ENCODE data around the gene PRKACB. TPM values are rescaled to one million over a fixed set of nuclear protein-coding genes. Genes with fewer than 3 reads are reported as not detected.

The PRKACB gene
- total and polyA plus RNA-seq, 4 donors = 5.9 to 18.2 (median 8.9) TPM

DNA sequence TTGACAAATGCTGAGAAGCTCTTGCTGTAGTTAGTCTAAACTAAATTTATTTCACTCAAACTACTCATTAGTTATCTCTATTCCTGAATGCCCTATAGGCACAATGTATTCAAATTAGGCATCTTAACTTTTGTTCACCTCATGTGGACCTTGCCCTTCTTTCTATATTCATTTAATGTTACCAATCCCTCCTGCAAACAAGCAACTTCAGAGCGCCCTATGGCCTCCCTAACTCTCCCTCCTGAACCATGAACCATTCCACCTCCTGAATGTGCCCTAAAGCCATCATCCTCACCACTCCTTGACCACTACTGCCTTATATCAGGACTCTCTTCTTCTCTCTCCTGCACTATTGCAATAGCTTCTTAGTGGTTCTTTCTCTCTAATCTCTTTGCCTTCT lies 122.7 kb downstream of the PRKACB start:
- no peaks in the 10 kb centered on the region for H3K4me1 ChIP-seq (ENCODE audit: control insufficient read depth in 4 of 4, insufficient read depth in 4 of 4, low read length in 3 of 4)
- 0% methylated on average over 1 of the region's 1 CpG for WGBS
- H3K9me3 ChIP-seq (ENCODE audit: control insufficient read depth in 4 of 4, low read length in 3 of 4) = no peaks in the 10 kb centered on the region
- H3K27me3 ChIP-seq (ENCODE audit: control insufficient read depth in 4 of 4, insufficient read depth in 4 of 4, low read length in 3 of 4) = no peaks in the 10 kb centered on the region
- H3K27ac ChIP-seq (ENCODE audit: low read depth in 1 of 2, low read length in 2 of 2) = no peak overlapping the region
- H3K36me3 ChIP-seq (ENCODE audit: control insufficient read depth in 4 of 4, insufficient read depth in 3 of 4, low read depth in 1 of 4, low read length in 3 of 4) = no peaks in the 10 kb centered on the region
- no peak for TF ChIP-seq RXRA (IDR thresholded peaks at IDR 0.05)
- no peak for TF ChIP-seq HNF4G (IDR thresholded peaks at IDR 0.05)
- no peak for TF ChIP-seq ZBTB33 (IDR thresholded peaks at IDR 0.05)
- no peak for TF ChIP-seq MAX (IDR thresholded peaks at IDR 0.05)
- TF ChIP-seq REST (IDR thresholded peaks at IDR 0.05) = no peak
- TF ChIP-seq, protein P1, sequence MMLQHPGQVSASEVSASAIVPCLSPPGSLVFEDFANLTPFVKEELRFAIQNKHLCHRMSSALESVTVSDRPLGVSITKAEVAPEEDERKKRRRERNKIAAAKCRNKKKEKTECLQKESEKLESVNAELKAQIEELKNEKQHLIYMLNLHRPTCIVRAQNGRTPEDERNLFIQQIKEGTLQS (IDR thresholded peaks at IDR 0.05) = no peak
- no peak for TF ChIP-seq NR2F2 (IDR thresholded peaks at IDR 0.05)
- TF ChIP-seq GABPA (IDR thresholded peaks at IDR 0.05 in 1 of 2, conservative IDR thresholded peaks at IDR 0.05 in 1 of 2) = no peak
- no peak for TF ChIP-seq YY1 (IDR thresholded peaks at IDR 0.05)
- no peak for TF ChIP-seq TAF1 (conservative IDR thresholded peaks at IDR 0.05)
- TF ChIP-seq, protein P2, sequence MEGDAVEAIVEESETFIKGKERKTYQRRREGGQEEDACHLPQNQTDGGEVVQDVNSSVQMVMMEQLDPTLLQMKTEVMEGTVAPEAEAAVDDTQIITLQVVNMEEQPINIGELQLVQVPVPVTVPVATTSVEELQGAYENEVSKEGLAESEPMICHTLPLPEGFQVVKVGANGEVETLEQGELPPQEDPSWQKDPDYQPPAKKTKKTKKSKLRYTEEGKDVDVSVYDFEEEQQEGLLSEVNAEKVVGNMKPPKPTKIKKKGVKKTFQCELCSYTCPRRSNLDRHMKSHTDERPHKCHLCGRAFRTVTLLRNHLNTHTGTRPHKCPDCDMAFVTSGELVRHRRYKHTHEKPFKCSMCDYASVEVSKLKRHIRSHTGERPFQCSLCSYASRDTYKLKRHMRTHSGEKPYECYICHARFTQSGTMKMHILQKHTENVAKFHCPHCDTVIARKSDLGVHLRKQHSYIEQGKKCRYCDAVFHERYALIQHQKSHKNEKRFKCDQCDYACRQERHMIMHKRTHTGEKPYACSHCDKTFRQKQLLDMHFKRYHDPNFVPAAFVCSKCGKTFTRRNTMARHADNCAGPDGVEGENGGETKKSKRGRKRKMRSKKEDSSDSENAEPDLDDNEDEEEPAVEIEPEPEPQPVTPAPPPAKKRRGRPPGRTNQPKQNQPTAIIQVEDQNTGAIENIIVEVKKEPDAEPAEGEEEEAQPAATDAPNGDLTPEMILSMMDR (IDR thresholded peaks at IDR 0.05; ENCODE audit: low read depth, low read length, missing input control) = no peak
- no peak for TF ChIP-seq JUND (IDR thresholded peaks at IDR 0.05)
- TF ChIP-seq FOXA1 (IDR thresholded peaks at IDR 0.05) = no peak
- TF ChIP-seq EGR1 (IDR thresholded peaks at IDR 0.05; ENCODE audit: low read depth in 2 of 2) = no peak
- no peak for TF ChIP-seq SP1 (IDR thresholded peaks at IDR 0.05)
- TF ChIP-seq HNF4A (conservative IDR thresholded peaks at IDR 0.05) = no peak
- no peak for DNase-seq (ENCODE audit: low spot score)
- H3K9ac ChIP-seq (ENCODE audit: low read depth in 1 of 2, low read length in 2 of 2) = no peak overlapping the region
- H3K4me3 ChIP-seq (ENCODE audit: low read depth in 1 of 3, low read length in 3 of 3) = no peak overlapping the region

GRCh38 chr1:84267476-84267875 lies 123.4 kb downstream of the PRKACB start:
- no peaks in the 10 kb centered on the region for H3K4me1 ChIP-seq (ENCODE audit: control insufficient read depth in 4 of 4, insufficient read depth in 4 of 4, low read length in 3 of 4)
- H3K27me3 ChIP-seq (ENCODE audit: control insufficient read depth in 4 of 4, insufficient read depth in 4 of 4, low read length in 3 of 4) = no peaks in the 10 kb centered on the region
- no peak overlapping the region for H3K9ac ChIP-seq (ENCODE audit: low read depth in 1 of 2, low read length in 2 of 2)
- H3K36me3 ChIP-seq (ENCODE audit: control insufficient read depth in 4 of 4, insufficient read depth in 3 of 4, low read depth in 1 of 4, low read length in 3 of 4) = no peaks in the 10 kb centered on the region
- no peaks in the 10 kb centered on the region for H3K9me3 ChIP-seq (ENCODE audit: control insufficient read depth in 4 of 4, low read length in 3 of 4)
- no peak overlapping the region for H3K27ac ChIP-seq (ENCODE audit: low read depth in 1 of 2, low read length in 2 of 2)
- DNase-seq (ENCODE audit: low spot score) = no peak
- no peak overlapping the region for H3K4me3 ChIP-seq (ENCODE audit: low read depth in 1 of 3, low read length in 3 of 3)
- TF ChIP-seq FOXA2 (IDR thresholded peaks at IDR 0.05) = no peak
- no peak for TF ChIP-seq HNF4G (IDR thresholded peaks at IDR 0.05)
- TF ChIP-seq YY1 (IDR thresholded peaks at IDR 0.05) = no peak
- TF ChIP-seq FOXA1 (IDR thresholded peaks at IDR 0.05) = no peak
- TF ChIP-seq, protein P2 (IDR thresholded peaks at IDR 0.05; ENCODE audit: low read depth, low read length, missing input control) = no peak
- TF ChIP-seq GABPA (IDR thresholded peaks at IDR 0.05 in 1 of 2, conservative IDR thresholded peaks at IDR 0.05 in 1 of 2) = no peak
- no peak for TF ChIP-seq TAF1 (conservative IDR thresholded peaks at IDR 0.05)
- no peak for TF ChIP-seq MAX (IDR thresholded peaks at IDR 0.05)
- no peak for TF ChIP-seq EGR1 (IDR thresholded peaks at IDR 0.05; ENCODE audit: low read depth in 2 of 2)
- no peak for TF ChIP-seq NR2F2 (IDR thresholded peaks at IDR 0.05)
- TF ChIP-seq REST (IDR thresholded peaks at IDR 0.05) = no peak
